NCI-H526 treated with DMSO at 0.1 percent for 48 hours (cell line): Measurements from ENCODE around the gene SLC29A2.
"Not testable (repeated sequence)": the region's sequence is repeated elsewhere in the genome, so short reads cannot be mapped to it uniquely, and the experiment has no call there.

ENCODE experiments used
- DNase-seq: peaks from one replicate; lab custom pipeline; 2025; lab: John Stamatoyannopoulos, UW

Gene SLC29A2

GRCh38 chr11:66386171-66387069, 14.9 kb upstream of the SLC29A2 start:
- peak; percentile 74 for DNase-seq

GRCh38 chr11:66384316-66384715, 12.8 kb upstream of the SLC29A2 start:
- not testable (repeated sequence) for DNase-seq

GRCh38 chr11:66380264-66380663, 8.7 kb upstream of the SLC29A2 start:
- not testable (repeated sequence) for DNase-seq

- DNase-seq, result not testable (repeated sequence)
These were observed 2.2 kb upstream of the SLC29A2 start for GRCh38 chr11:66373690-66374287.

- no peak for DNase-seq
These were observed 1.7 kb upstream of the SLC29A2 start for GRCh38 chr11:66373265-66373664.

GRCh38 chr11:66369073-66369894, 2.3 kb downstream of the SLC29A2 start:
- DNase-seq, result no peak

- no peak for DNase-seq
These were observed 3.1 kb downstream of the SLC29A2 start for GRCh38 chr11:66368484-66368883.

GRCh38 chr11:66367561-66368312, 3.8 kb downstream of the SLC29A2 start:
- no peak for DNase-seq

GRCh38 chr11:66366844-66367477, 4.6 kb downstream of the SLC29A2 start:
- no peak for DNase-seq

- DNase-seq, result no peak
These were observed 5.6 kb downstream of the SLC29A2 start for GRCh38 chr11:66365711-66366619.

GRCh38 chr11:66365166-66365565, 6.4 kb downstream of the SLC29A2 start:
- no peak for DNase-seq

- DNase-seq, result no peak
These were observed 7.6 kb downstream of the SLC29A2 start for GRCh38 chr11:66363805-66364535.

- no peak for DNase-seq
These were observed 8.4 kb downstream of the SLC29A2 start for GRCh38 chr11:66363187-66363601.

- DNase-seq, result no peak
These were observed 8.9 kb downstream of the SLC29A2 start for GRCh38 chr11:66362481-66363147.

- no peak for DNase-seq
These were observed 10.0 kb downstream of the SLC29A2 start for GRCh38 chr11:66361502-66361941.

- no peak for DNase-seq
These were observed 11.0 kb downstream of the SLC29A2 start for GRCh38 chr11:66360406-66361073.

- DNase-seq, result no peak
These were observed 11.9 kb downstream of the SLC29A2 start for GRCh38 chr11:66359662-66360087.

- DNase-seq, result not testable (repeated sequence)
These were observed 20.9 kb downstream of the SLC29A2 start for GRCh38 chr11:66350560-66351235.
